Naive thymus-derived CD4-positive, alpha-beta T cell (primary cell): ENCODE results near the gene NFATC2. TPM values are rescaled to one million over a fixed set of nuclear protein-coding genes. Genes with fewer than 3 reads are reported as not detected.
A peak's percentile ranks its signal among the peaks of the same experiment; 100 is the strongest.

Experiments used
- ATAC-seq: fragments of 150-1000 bp; cut with Tn5 transposase; 2 replicates; pipeline ENCODE4 v1.10.0; 2021; ENCODE audit warnings: mild to moderate bottlenecking, moderate library complexity
- CTCF ChIA-PET: fragments of 350-600 bp; sonication (Branson Sonifier 250); formaldehyde crosslinking; loops from one replicate; lab custom pipeline; 2021; ENCODE audit warnings: antibody characterized with exemption; lab: Charles Lee
- POLR2A ChIA-PET: fragments of 350-600 bp; sonication (Branson Sonifier 250); formaldehyde crosslinking; loops from one replicate; lab custom pipeline; 2021; ENCODE audit warnings: antibody characterized with exemption, inconsistent platforms; lab: Charles Lee
- DNase-seq, 9 donors: peaks; one replicate each; pipeline versions ENCODE4 v3.0.0 to v3.0.0-alpha.2; 2020 to 2022; ENCODE audit warnings: mixed read lengths in 1 of 9
- H3K27ac ChIP-seq: one replicate; pipeline ENCODE4 v1.7.0; 2013; ENCODE audit warnings: mild to moderate bottlenecking, low read depth, low read length, moderate library complexity
- H3K27me3 ChIP-seq, 2 donors: one replicate each; pipeline ENCODE4 v1.7.0; 2013; ENCODE audit warnings: low read length in 2 of 2, mild to moderate bottlenecking in 2 of 2, moderate library complexity in 2 of 2; ENCODE audit not compliant: control insufficient read depth in 2 of 2, insufficient read depth in 2 of 2
- H3K36me3 ChIP-seq, 3 experiments: 1 replicate in 2 of 3; 2 replicates in 1 of 3; pipeline ENCODE4 v1.7.0; 2013; ENCODE audit warnings: low read length in 3 of 3, mild to moderate bottlenecking in 3 of 3, moderate library complexity in 1 of 3; ENCODE audit not compliant: insufficient read depth in 3 of 3, control insufficient read depth in 2 of 3
- H3K4me1 ChIP-seq, 2 donors: one replicate each; pipeline ENCODE4 v1.7.0; 2013; ENCODE audit warnings: low read length in 2 of 2, mild to moderate bottlenecking in 2 of 2, moderate library complexity in 1 of 2; ENCODE audit not compliant: control insufficient read depth in 2 of 2, insufficient read depth in 2 of 2
- H3K4me3 ChIP-seq: 2 replicates; pipeline ENCODE4 v1.7.0; 2013; ENCODE audit warnings: mild to moderate bottlenecking, low read length
- H3K9me3 ChIP-seq, 3 experiments: 1 replicate in 2 of 3; 2 replicates in 1 of 3; pipeline ENCODE4 v1.7.0; 2013; ENCODE audit warnings: low read length in 3 of 3; ENCODE audit not compliant: control insufficient read depth in 2 of 3
- H3K27ac Mint-ChIP-seq, 9 donors: one replicate each; pipeline ENCODE4 v1.8.0; 2020 to 2022; ENCODE audit warnings: mixed read lengths in 9 of 9, mild to moderate bottlenecking in 8 of 9, moderate library complexity in 5 of 9, inconsistent platforms in 2 of 9
- H3K27me3 Mint-ChIP-seq, 5 donors: one replicate each; pipeline ENCODE4 v1.8.0; 2021 to 2022; ENCODE audit warnings: mixed read lengths in 5 of 5, mild to moderate bottlenecking in 1 of 5
- H3K36me3 Mint-ChIP-seq, 5 donors: one replicate each; pipeline ENCODE4 v1.8.0; 2020 to 2022; ENCODE audit warnings: mixed read lengths in 5 of 5, mild to moderate bottlenecking in 3 of 5, inconsistent platforms in 1 of 5
- H3K4me1 Mint-ChIP-seq, 7 donors: one replicate each; pipeline ENCODE4 v1.8.0; 2020 to 2022; ENCODE audit warnings: mixed read lengths in 7 of 7, mild to moderate bottlenecking in 3 of 7, inconsistent platforms in 1 of 7
- H3K4me3 Mint-ChIP-seq, 10 donors: one replicate each; pipeline ENCODE4 v1.8.0; 2020 to 2022; ENCODE audit warnings: mild to moderate bottlenecking in 10 of 10, mixed read lengths in 10 of 10, moderate library complexity in 6 of 10, inconsistent platforms in 2 of 10
- H3K9me3 Mint-ChIP-seq, 11 donors: one replicate each; pipeline ENCODE4 v1.8.0; 2020 to 2022; ENCODE audit warnings: mixed read lengths in 11 of 11, mild to moderate bottlenecking in 4 of 11, inconsistent platforms in 1 of 11, moderate library complexity in 1 of 11
- intact Hi-C, 2 donors: fragments of 100-400 bp; cut with micrococcal nuclease; formaldehyde crosslinking; loops; one replicate each; pipeline ENCODE4 v1.15.1; 2023
- polyA plus RNA-seq, 2 donors: library from polyadenylated mRNA; unstranded; fragments of 300-500 nt; fragmentation: Illumina TruSeq; gene quantifications; one replicate each; pipeline ENCODE4 v1.2.3, GENCODE V29; 2021
- total RNA-seq, 6 experiments: library from RNA in 5 of 6; stranded (reverse) in 5 of 6; gene quantifications; 1 replicate in 5 of 6; 2 replicates in 1 of 6; pipeline ENCODE4 v1.2.3 and lab custom pipeline; 2021 to 2026

The NFATC2 gene
- total and polyA plus RNA-seq, 7 experiments from 2014 or later: 16.6 to 66.8 (median 42.6) TPM

DNA sequence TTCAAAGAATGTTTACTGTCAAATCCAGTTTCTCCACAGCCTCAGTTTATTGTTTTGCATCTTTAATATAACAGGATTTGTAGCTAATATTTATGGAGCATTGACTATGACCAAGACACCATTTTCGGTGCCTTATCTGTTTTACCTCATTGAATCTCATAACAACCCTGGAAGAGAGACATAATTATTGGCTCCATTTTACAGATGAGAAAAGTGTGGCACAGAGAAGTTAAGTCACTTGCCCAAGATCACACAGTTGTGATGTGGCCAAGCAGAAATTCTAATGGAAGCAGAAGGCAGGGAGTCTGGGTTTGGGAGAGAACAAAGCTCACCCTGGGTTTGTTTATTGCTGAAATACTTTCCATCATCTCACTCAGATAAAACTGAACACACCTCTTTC, 17.5 kb upstream of the NFATC2 start:
- H3K27me3 Mint-ChIP-seq: peaks cover 57 to 74% (median 68%) of the 10 kb centered on the region in 5 donors
- Histone ChIP-seq H3K4me1 (peaks cover 9 to 11% of the 10 kb centered on the region in 2 donors), H3K36me3 (no peaks in the 10 kb centered on the region), H3K27me3 (peaks cover 16 to 37% of the 10 kb centered on the region in 2 donors), H3K9me3 (no peaks in the 10 kb centered on the region), H3K27ac (no peak overlapping the region), H3K4me3 (no peak overlapping the region)
- H3K4me1 Mint-ChIP-seq: peaks cover 10 to 36% (median 19%) of the 10 kb centered on the region in 7 donors
- no peak overlapping the region for H3K27ac Mint-ChIP-seq
- CTCF ChIA-PET: no interaction called here
- DNase-seq (no peak), ATAC-seq (no peak)
- H3K4me3 Mint-ChIP-seq: no peak overlapping the region
- intact Hi-C loops: loop anchor here in 1 of 2 donors (2.0 kb wide), 1 partner anchor 19 kb away; no protein-coding TSS in a partner anchor
- POLR2A ChIA-PET: interaction anchor here (1.4 kb wide), 1 partner anchor 17 kb away, joined by 4 read pairs; the partner anchor contains the start of gene NFATC2
- no peaks in the 10 kb centered on the region for H3K9me3 Mint-ChIP-seq
- H3K36me3 Mint-ChIP-seq: no peaks in the 10 kb centered on the region

DNA sequence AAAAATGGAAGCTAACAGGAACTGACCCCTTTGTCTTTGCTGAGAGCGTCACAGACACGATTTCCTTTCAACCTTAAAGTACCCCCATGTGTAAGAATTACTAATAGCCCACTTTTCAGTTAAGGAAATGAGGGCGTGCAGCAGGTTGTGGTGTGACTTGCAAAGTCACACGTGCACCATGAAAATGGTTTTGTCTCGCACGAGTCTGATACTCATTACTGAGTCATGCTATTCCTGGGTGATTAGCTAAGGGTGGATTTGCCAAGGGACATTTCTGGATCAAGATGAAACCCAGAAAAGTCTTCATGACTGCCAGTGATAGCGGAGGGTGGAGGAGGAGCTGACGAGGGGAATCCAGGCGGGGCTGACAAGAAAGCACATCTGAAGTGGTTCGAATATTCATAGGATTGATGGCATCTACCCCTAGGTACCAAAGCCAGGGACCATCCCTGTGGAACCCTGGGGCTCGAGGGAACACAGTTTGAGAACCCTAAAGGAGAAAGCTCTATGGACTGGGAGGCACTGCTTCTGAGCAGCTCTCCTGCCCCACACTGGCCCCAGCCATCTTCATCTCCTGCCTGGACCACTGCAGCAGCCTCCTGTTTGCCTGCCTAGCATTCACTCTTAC, 12.1 kb upstream of the NFATC2 start:
- H3K4me1 ChIP-seq: peaks cover 0 to 6% of the 10 kb centered on the region in 2 donors

DNA sequence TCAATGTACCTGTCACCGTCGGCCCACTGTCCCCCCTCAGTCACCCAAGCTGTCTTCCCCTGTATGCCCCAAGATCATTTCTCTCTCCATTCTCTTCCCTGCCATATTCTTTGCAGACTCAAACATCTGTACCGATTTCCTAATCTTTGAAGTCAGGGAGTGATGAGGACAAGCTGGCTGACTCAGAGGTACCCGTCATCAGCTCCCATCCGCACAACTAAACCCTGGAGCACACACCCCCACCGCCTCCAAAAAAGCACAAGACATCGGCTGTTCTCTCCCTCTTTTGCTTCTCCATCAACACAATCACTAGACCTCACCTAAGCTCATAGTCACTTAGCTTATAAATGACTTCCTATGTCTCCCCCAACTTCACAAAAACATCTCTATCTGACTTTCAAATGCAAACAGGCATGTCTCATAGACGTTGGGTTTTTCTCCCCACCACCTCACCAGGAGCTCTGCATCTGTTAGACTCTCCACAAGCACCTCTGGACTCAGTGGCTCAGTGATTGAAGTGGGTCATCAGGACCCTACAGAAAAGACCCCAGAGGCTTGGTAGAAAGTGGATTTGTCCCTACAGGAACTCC, 11.5 kb upstream of the NFATC2 start:
- ATAC-seq: peak; percentile 24
- Histone ChIP-seq H3K27me3 (peaks cover 0 to 8% of the 10 kb centered on the region in 2 donors), H3K9me3 (no peaks in the 10 kb centered on the region), H3K27ac (no peak overlapping the region), H3K36me3 (no peaks in the 10 kb centered on the region), H3K4me1 (peaks cover 0 to 6% of the 10 kb centered on the region in 2 donors), H3K4me3 (no peak overlapping the region)
- peaks cover 0 to 4% (median 0%) of the 10 kb centered on the region in 7 donors for H3K4me1 Mint-ChIP-seq
- no peak overlapping the region for H3K4me3 Mint-ChIP-seq
- intact Hi-C loops: no loop called here
- no peaks in the 10 kb centered on the region for H3K36me3 Mint-ChIP-seq
- H3K9me3 Mint-ChIP-seq: no peaks in the 10 kb centered on the region
- H3K27me3 Mint-ChIP-seq: peaks cover 22 to 34% (median 27%) of the 10 kb centered on the region in 5 donors
- DNase-seq: no peak
- POLR2A ChIA-PET: no interaction called here
- peak overlapping the region in 1 of 9 donors; percentile 0 for H3K27ac Mint-ChIP-seq
- CTCF ChIA-PET: interaction anchor here (1.0 to 1.4 kb wide), 2 partner anchors 13 to 41 kb away, joined by 3 to 4 read pairs; no protein-coding TSS in a partner anchor

More for the DNA sequence above, 12.1 kb upstream of the NFATC2 start:
- Histone ChIP-seq H3K27me3 (peaks cover 0 to 11% of the 10 kb centered on the region in 2 donors), H3K36me3 (no peaks in the 10 kb centered on the region), H3K4me3 (no peak overlapping the region), H3K27ac (no peak overlapping the region), H3K9me3 (no peaks in the 10 kb centered on the region)
- no peak for DNase-seq
- peaks cover 0 to 4% (median 0%) of the 10 kb centered on the region in 7 donors for H3K4me1 Mint-ChIP-seq
- POLR2A ChIA-PET: no interaction called here
- ATAC-seq: peak; percentile 63
- intact Hi-C loops: no loop called here
- no peaks in the 10 kb centered on the region for H3K9me3 Mint-ChIP-seq
- CTCF ChIA-PET: interaction anchor here (1.0 to 1.4 kb wide), 2 partner anchors 14 to 40 kb away, joined by 3 to 4 read pairs; no protein-coding TSS in a partner anchor
- H3K36me3 Mint-ChIP-seq: no peaks in the 10 kb centered on the region
- H3K27me3 Mint-ChIP-seq: peaks cover 27 to 41% (median 32%) of the 10 kb centered on the region in 5 donors
- no peak overlapping the region for H3K4me3 Mint-ChIP-seq
- no peak overlapping the region for H3K27ac Mint-ChIP-seq

DNA sequence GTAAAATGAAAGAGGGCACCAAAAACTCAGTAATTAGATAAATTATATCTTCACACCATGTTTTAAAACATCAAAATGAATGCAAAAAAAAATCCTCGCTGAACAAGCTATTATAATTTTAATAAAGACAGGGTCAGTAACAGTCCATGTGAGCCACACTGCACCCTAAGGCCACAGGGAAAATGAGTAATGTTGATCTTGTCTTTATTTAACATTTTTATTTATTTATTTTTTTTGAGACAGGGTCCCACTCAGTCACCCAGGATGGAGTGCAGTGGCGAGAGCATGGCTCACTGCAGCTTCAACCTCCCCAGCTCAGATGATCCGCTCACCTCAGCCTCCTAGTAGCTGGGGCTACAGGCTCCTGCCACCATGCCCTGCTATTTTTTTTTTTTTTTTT, 8.7 kb upstream of the NFATC2 start:
- intact Hi-C loops: no loop called here
- H3K27ac ChIP-seq: no peak overlapping the region
- peaks cover 7 to 41% (median 7%) of the 10 kb centered on the region in 5 donors for H3K27me3 Mint-ChIP-seq

DNA sequence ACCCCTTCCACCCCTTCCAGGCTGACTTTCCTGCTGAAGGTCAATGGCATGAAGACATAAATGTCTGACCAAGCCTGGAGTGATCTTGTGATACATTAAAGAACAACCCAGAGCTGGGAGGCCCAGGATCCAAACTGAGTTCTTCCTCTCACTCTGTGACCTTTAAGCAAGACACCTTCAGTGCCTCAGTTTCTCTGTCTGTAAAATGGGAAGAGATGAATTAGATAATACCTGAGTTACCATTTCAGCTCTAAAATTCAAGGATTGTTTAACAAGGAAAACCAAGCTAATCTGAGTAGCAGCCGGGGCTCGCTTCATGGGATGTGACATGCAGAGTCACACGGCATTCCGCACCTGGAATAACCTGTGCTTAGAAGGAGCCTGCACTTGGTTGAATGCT, 7.0 kb upstream of the NFATC2 start:
- H3K27ac ChIP-seq: no peak overlapping the region
- no peak overlapping the region for H3K27ac Mint-ChIP-seq
- ATAC-seq: no peak
- intact Hi-C loops: no loop called here
- no peaks in the 10 kb centered on the region for H3K36me3 ChIP-seq
- H3K4me1 Mint-ChIP-seq: peaks cover 0 to 5% (median 0%) of the 10 kb centered on the region in 7 donors
- no peak for DNase-seq
- H3K27me3 ChIP-seq: no peaks in the 10 kb centered on the region
- H3K36me3 Mint-ChIP-seq: peaks cover 0 to 8% (median 0%) of the 10 kb centered on the region in 5 donors
- H3K4me3 Mint-ChIP-seq: no peak overlapping the region
- no peak overlapping the region for H3K4me3 ChIP-seq
- H3K9me3 Mint-ChIP-seq: peaks cover 0 to 6% (median 0%) of the 10 kb centered on the region in 11 donors
- peaks cover 0 to under 1% of the 10 kb centered on the region in 2 donors for H3K4me1 ChIP-seq
- POLR2A ChIA-PET: no interaction called here
- peaks cover 0 to 46% (median 0%) of the 10 kb centered on the region in 5 donors for H3K27me3 Mint-ChIP-seq
- H3K9me3 ChIP-seq: no peaks in the 10 kb centered on the region
- CTCF ChIA-PET: no interaction called here

More for the DNA sequence above, 8.7 kb upstream of the NFATC2 start:
- H3K36me3 ChIP-seq: no peaks in the 10 kb centered on the region
- ChIA-PET POLR2A (no interaction called here), CTCF (no interaction called here)
- no peak overlapping the region for H3K4me3 ChIP-seq
- H3K4me1 Mint-ChIP-seq: peaks cover 0 to 6% (median 0%) of the 10 kb centered on the region in 7 donors
- H3K27ac Mint-ChIP-seq: no peak overlapping the region
- no peaks in the 10 kb centered on the region for H3K9me3 Mint-ChIP-seq
- no peak overlapping the region for H3K4me3 Mint-ChIP-seq
- H3K4me1 ChIP-seq: peaks cover 0 to 6% of the 10 kb centered on the region in 2 donors
- peaks cover 0 to 3% (median 0%) of the 10 kb centered on the region in 5 donors for H3K36me3 Mint-ChIP-seq
- no peaks in the 10 kb centered on the region for H3K27me3 ChIP-seq
- no peaks in the 10 kb centered on the region for H3K9me3 ChIP-seq
- ATAC-seq (no peak), DNase-seq (no peak)

DNA sequence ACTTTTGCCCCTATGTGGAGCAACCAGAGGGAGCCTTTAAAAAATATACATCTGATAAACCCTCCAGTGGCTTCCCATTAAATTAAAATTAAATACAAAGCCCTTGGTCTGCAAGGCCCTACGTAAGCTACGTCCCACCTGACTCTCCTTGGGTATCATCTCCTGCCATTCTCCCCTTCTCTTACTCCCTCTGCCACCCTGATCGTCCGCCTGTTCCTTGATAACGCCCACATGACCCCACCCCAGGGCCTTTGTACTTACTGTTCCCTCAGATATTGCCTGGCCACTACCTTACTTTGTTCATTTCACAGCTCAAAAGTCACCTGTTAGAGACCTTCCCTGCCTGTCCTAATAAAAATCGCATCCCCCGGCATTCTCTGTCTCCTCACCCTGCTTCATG, 5.4 kb upstream of the NFATC2 start:
- intact Hi-C loops: no loop called here
- Histone ChIP-seq H3K27me3 (no peaks in the 10 kb centered on the region), H3K4me3 (no peak overlapping the region), H3K9me3 (no peaks in the 10 kb centered on the region), H3K4me1 (peaks cover 0 to 2% of the 10 kb centered on the region in 2 donors), H3K36me3 (no peaks in the 10 kb centered on the region), H3K27ac (no peak overlapping the region)
- Mint-ChIP-seq H3K4me1 (peaks cover 0 to 11% (median 6%) of the 10 kb centered on the region in 7 donors), H3K27me3 (peaks cover 0 to 47% (median 0%) of the 10 kb centered on the region in 5 donors), H3K4me3 (peak overlapping the region in 1 of 10 donors; percentile 21), H3K9me3 (peaks cover 0 to 6% (median 0%) of the 10 kb centered on the region in 11 donors), H3K36me3 (peaks cover 0 to 8% (median 0%) of the 10 kb centered on the region in 5 donors), H3K27ac (peak overlapping the region in 3 of 9 donors; percentile 2 to 54 (median 48))
- CTCF ChIA-PET: interaction anchor here (1.3 kb wide), 1 partner anchor 15 kb away, joined by 3 read pairs; no protein-coding TSS in a partner anchor
- DNase-seq: no peak
- POLR2A ChIA-PET: no interaction called here
- no peak for ATAC-seq
